ENCODE results near the gene LGALS16.

LGALS16 gene

GRCh38 chr19:39696387-39696786 is 40.7 kb downstream of the LGALS16 start:
- Histone ChIP-seq H3K9me3 (ENCODE audit: insufficient read depth, low read depth, low read length) (no peaks in the 10 kb centered on the region), H3K9ac (ENCODE audit: low read depth, low read length) (no peak overlapping the region), H3K36me3 (ENCODE audit: insufficient read depth, low read length) (no peaks in the 10 kb centered on the region), H3K27me3 (ENCODE audit: insufficient read depth, low read length) (0 out of 2 replicates have a peak, but pooled peaks cover 5% of the 10 kb centered on the region), H3K4me3 (ENCODE audit: low read length) (no peak overlapping the region), H3K4me1 (ENCODE audit: insufficient read depth, low read length) (no peaks in the 10 kb centered on the region), H3K27ac (ENCODE audit: low read depth, low read length) (no peak overlapping the region)
- WGBS: 79% methylated on average over 2 of the region's 2 CpGs

GRCh38 chr19:39698535-39698934 is 42.8 kb downstream of the LGALS16 start:
- H3K27me3 ChIP-seq (ENCODE audit: insufficient read depth, low read length): 0 out of 2 replicates have a peak, but pooled peaks cover 5% of the 10 kb centered on the region
- H3K9ac ChIP-seq (ENCODE audit: low read depth, low read length): no peak overlapping the region
- no peak overlapping the region for H3K4me3 ChIP-seq (ENCODE audit: low read length)
- no peak overlapping the region for H3K27ac ChIP-seq (ENCODE audit: low read depth, low read length)
- no peaks in the 10 kb centered on the region for H3K36me3 ChIP-seq (ENCODE audit: insufficient read depth, low read length)
- no peaks in the 10 kb centered on the region for H3K9me3 ChIP-seq (ENCODE audit: insufficient read depth, low read depth, low read length)
- no peaks in the 10 kb centered on the region for H3K4me1 ChIP-seq (ENCODE audit: insufficient read depth, low read length)

- no peaks in the 10 kb centered on the region for H3K36me3 ChIP-seq (ENCODE audit: insufficient read depth, low read length)
- 0 out of 2 replicates have a peak, but pooled peaks cover 5% of the 10 kb centered on the region for H3K27me3 ChIP-seq (ENCODE audit: insufficient read depth, low read length)
- H3K27ac ChIP-seq (ENCODE audit: low read depth, low read length): no peak overlapping the region
- no peaks in the 10 kb centered on the region for H3K9me3 ChIP-seq (ENCODE audit: insufficient read depth, low read depth, low read length)
- no peak overlapping the region for H3K4me3 ChIP-seq (ENCODE audit: low read length)
- H3K4me1 ChIP-seq (ENCODE audit: insufficient read depth, low read length): no peaks in the 10 kb centered on the region
- 59% methylated on average over 4 of the region's 5 CpGs for WGBS
- H3K9ac ChIP-seq (ENCODE audit: low read depth, low read length): no peak overlapping the region
These were observed 45.6 kb downstream of the LGALS16 start for GRCh38 chr19:39701291-39701690.

- no peaks in the 10 kb centered on the region; the same call in 1 of the 2 replicates for H3K4me1 ChIP-seq (ENCODE audit: insufficient read depth, low read length)
- H3K27me3 ChIP-seq (ENCODE audit: insufficient read depth, low read length): 0 out of 2 replicates have a peak, but pooled peaks cover 5% of the 10 kb centered on the region
- no peak within 1 kb of the TSS for H3K9ac ChIP-seq (ENCODE audit: low read depth, low read length)
- WGBS: 66% methylated on average over 6 of the region's 6 CpGs
- H3K36me3 ChIP-seq (ENCODE audit: insufficient read depth, low read length): no peaks in the 10 kb centered on the region
- no peaks in the 10 kb centered on the region for H3K9me3 ChIP-seq (ENCODE audit: insufficient read depth, low read depth, low read length)
- no peak within 1 kb of the TSS for H3K27ac ChIP-seq (ENCODE audit: low read depth, low read length)
- no peak within 1 kb of the TSS for H3K4me3 ChIP-seq (ENCODE audit: low read length)
These were observed 48.7 kb downstream of the LGALS16 start, which contains the start of gene LGALS14 for GRCh38 chr19:39704181-39705044. Gene LGALS14 (plus strand): TSS chr19:39704481. CDS start chr19:39704529, 48 bp downstream.

- Histone ChIP-seq H3K4me1 (ENCODE audit: insufficient read depth, low read length) (no peaks in the 10 kb centered on the region; the same call in 1 of the 2 replicates), H3K36me3 (ENCODE audit: insufficient read depth, low read length) (no peaks in the 10 kb centered on the region), H3K9me3 (ENCODE audit: insufficient read depth, low read depth, low read length) (no peaks in the 10 kb centered on the region), H3K9ac (ENCODE audit: low read depth, low read length) (no peak overlapping the region), H3K27me3 (ENCODE audit: insufficient read depth, low read length) (0 out of 2 replicates have a peak, but pooled peaks cover 5% of the 10 kb centered on the region), H3K4me3 (ENCODE audit: low read length) (no peak overlapping the region), H3K27ac (ENCODE audit: low read depth, low read length) (no peak overlapping the region)
- whole genome bisulfite sequencing: 91% methylated on average over 8 of the region's 8 CpGs
These were observed 50.0 kb downstream of the LGALS16 start for GRCh38 chr19:39705578-39706188.

GRCh38 chr19:39708594-39708993 is 52.9 kb downstream of the LGALS16 start:
- H3K4me1 ChIP-seq (ENCODE audit: insufficient read depth, low read length): no peaks in the 10 kb centered on the region; the same call in 1 of the 2 replicates
- H3K4me3 ChIP-seq (ENCODE audit: low read length): no peak overlapping the region
- H3K36me3 ChIP-seq (ENCODE audit: insufficient read depth, low read length): no peaks in the 10 kb centered on the region
- H3K27me3 ChIP-seq (ENCODE audit: insufficient read depth, low read length): no peaks in the 10 kb centered on the region
- H3K9me3 ChIP-seq (ENCODE audit: insufficient read depth, low read depth, low read length): no peaks in the 10 kb centered on the region
- 81% methylated on average over 6 of the region's 6 CpGs for WGBS
- H3K27ac ChIP-seq (ENCODE audit: low read depth, low read length): no peak overlapping the region
- H3K9ac ChIP-seq (ENCODE audit: low read depth, low read length): no peak overlapping the region

- Histone ChIP-seq H3K4me3 (ENCODE audit: low read length) (no peak overlapping the region), H3K4me1 (ENCODE audit: insufficient read depth, low read length) (no peaks in the 10 kb centered on the region; the same call in 1 of the 2 replicates), H3K27ac (ENCODE audit: low read depth, low read length) (no peak overlapping the region), H3K36me3 (ENCODE audit: insufficient read depth, low read length) (no peaks in the 10 kb centered on the region), H3K9ac (ENCODE audit: low read depth, low read length) (peak overlapping the region; percentile 37; the same call in 1 of the 2 replicates), H3K27me3 (ENCODE audit: insufficient read depth, low read length) (no peaks in the 10 kb centered on the region), H3K9me3 (ENCODE audit: insufficient read depth, low read depth, low read length) (no peaks in the 10 kb centered on the region)
- WGBS: 90% methylated on average over 5 of the region's 5 CpGs
These were observed 53.5 kb downstream of the LGALS16 start for GRCh38 chr19:39709026-39709872.
